GM12873 (cell line): ENCODE results near the gene IFNL1.

Experiments used
- CTCF ChIP-seq: IDR thresholded peaks from 2 replicates; pipeline ENCODE4 v1.5.1; 2012; ENCODE audit warnings: low read depth, mild to moderate bottlenecking, moderate library complexity, low read length, control low read depth; ENCODE audit not compliant: insufficient read depth; ENCODE audit errors: missing control alignments

Gene IFNL1

GRCh38 chr19:39282021-39282420 is 14.2 kb upstream of the IFNL1 start:
- no peak for TF ChIP-seq CTCF

GRCh38 chr19:39284032-39284431 is 12.2 kb upstream of the IFNL1 start:
- TF ChIP-seq CTCF = no peak

- no peak for TF ChIP-seq CTCF
Measured at GRCh38 chr19:39293394-39293793, 2.8 kb upstream of the IFNL1 start.

GRCh38 chr19:39296906-39297305 is 699 bp downstream of the IFNL1 start:
- no peak for TF ChIP-seq CTCF

GRCh38 chr19:39297931-39298634 is 1.9 kb downstream of the IFNL1 start:
- TF ChIP-seq CTCF = no peak

GRCh38 chr19:39299404-39299803 is 3.2 kb downstream of the IFNL1 start:
- no peak for TF ChIP-seq CTCF

GRCh38 chr19:39299832-39300231 is 3.6 kb downstream of the IFNL1 start:
- TF ChIP-seq CTCF = no peak
